SU-DHL-6 (cell line): ENCODE measurements around the gene TRNAU1AP.
A peak's percentile ranks its signal among the peaks of the same experiment; 100 is the strongest.

Experiments
- H2AFZ ChIP-seq: fragments of 200-600 bp; sonication (generic); 2 replicates; pipeline ENCODE4 v1.6.1; 2014; ENCODE audit warnings: low read depth, mild to moderate bottlenecking, moderate library complexity, mixed read lengths, antibody characterized with exemption, low read length; ENCODE audit not compliant: severe bottlenecking
- H3F3A ChIP-seq: fragments of 200-600 bp; shearing (Covaris generic); 2 replicates; pipeline ENCODE4 v1.6.0; 2016; ENCODE audit warnings: antibody characterized with exemption, mild to moderate bottlenecking; ENCODE audit not compliant: insufficient read depth
- H3K27ac ChIP-seq: fragments of 200-600 bp; sonication (generic); 2 replicates; pipeline ENCODE4 v1.5.1; 2016; ENCODE audit warnings: low read depth, mild to moderate bottlenecking, low read length, moderate library complexity, mixed read lengths
- H3K27me3 ChIP-seq: fragments of 200-600 bp; sonication (generic), shearing (Covaris generic); 2 replicates; pipeline ENCODE4 v1.6.0; 2014; ENCODE audit warnings: mild to moderate bottlenecking, low read length
- H3K36me3 ChIP-seq: fragments of 200-600 bp; sonication (generic); 2 replicates; pipeline ENCODE4 v1.6.1; 2014; ENCODE audit warnings: mild to moderate bottlenecking, low read length, mixed read lengths
- H3K4me2 ChIP-seq: fragments of 300-600, 200-600 bp; shearing (Covaris generic), sonication (generic); 2 replicates; pipeline ENCODE4 v1.6.0; 2014; ENCODE audit warnings: low read length, low read depth, mild to moderate bottlenecking; ENCODE audit not compliant: poor library complexity, severe bottlenecking
- H3K4me3 ChIP-seq: fragments of 200-600 bp; sonication (generic); 2 replicates; pipeline ENCODE4 v1.5.1; 2014; ENCODE audit warnings: antibody characterized with exemption, low read length, mild to moderate bottlenecking, mixed read lengths; ENCODE audit not compliant: insufficient read depth, poor library complexity, severe bottlenecking
- H3K79me2 ChIP-seq: fragments of 200-600 bp; sonication (generic); 2 replicates; pipeline ENCODE4 v1.6.1; 2014; ENCODE audit warnings: mild to moderate bottlenecking, low read length, moderate library complexity; ENCODE audit not compliant: insufficient read depth
- H3K9ac ChIP-seq: fragments of 200-600 bp; sonication (generic); 2 replicates; pipeline ENCODE4 v1.7.0; 2014; ENCODE audit warnings: mild to moderate bottlenecking, low read length
- H3K9me2 ChIP-seq: fragments of 200-600 bp; sonication (generic); replicated peaks from 2 replicates; pipeline ENCODE4 v1.6.1; 2014; ENCODE audit warnings: low read length; ENCODE audit not compliant: insufficient read depth
- H3K9me3 ChIP-seq: fragments of 200-600 bp; sonication (generic); 2 replicates; pipeline ENCODE4 v1.6.1; 2014; ENCODE audit warnings: low read length, mixed read lengths; ENCODE audit not compliant: insufficient read depth
- H4K20me1 ChIP-seq: fragments of 200-600 bp; sonication (generic); 2 replicates; pipeline ENCODE4 v1.6.1; 2014; ENCODE audit warnings: low read depth, mild to moderate bottlenecking, antibody characterized with exemption, low read length, moderate library complexity, mixed read lengths
- CTCF ChIP-seq: fragments of 200-600 bp; sonication (generic); IDR thresholded peaks from one replicate; pipeline ENCODE4 v1.5.1; 2017; ENCODE audit warnings: antibody characterized with exemption, mild to moderate bottlenecking, low read length, moderate library complexity; ENCODE audit not compliant: insufficient read depth, poor library complexity, severe bottlenecking
- EZH2phosphoT487 ChIP-seq: fragments of 200-600 bp; sonication (generic), shearing (Covaris generic); conservative IDR thresholded peaks from 2 replicates; pipeline ENCODE4 v1.6.1; 2018; ENCODE audit warnings: mild to moderate bottlenecking, antibody characterized with exemption, low read length, moderate library complexity, mixed read lengths

The TRNAU1AP gene

GRCh38 chr1:28517649-28517999, 35.3 kb upstream of the TRNAU1AP start:
- TF ChIP-seq CTCF (no peak), EZH2phosphoT487 (no peak)
- peak overlapping the region; percentile 74 for H3K27ac ChIP-seq
- peaks cover 53% of the 10 kb centered on the region for H3F3A ChIP-seq
- H3K4me2 ChIP-seq: peak overlapping the region; percentile 78
- no peaks in the 10 kb centered on the region for H3K9me3 ChIP-seq
- H3K9me2 ChIP-seq: no peaks in the 10 kb centered on the region
- H3K27me3 ChIP-seq: no peaks in the 10 kb centered on the region
- H3K79me2 ChIP-seq: peaks cover 42% of the 10 kb centered on the region
- no peaks in the 10 kb centered on the region for H4K20me1 ChIP-seq
- peak overlapping the region; percentile 81 for H3K4me3 ChIP-seq
- H2AFZ ChIP-seq: no peak overlapping the region
- H3K9ac ChIP-seq: peak overlapping the region; percentile 81
- peaks cover 3% of the 10 kb centered on the region; the same call in 1 of the 2 replicates for H3K36me3 ChIP-seq

- Histone ChIP-seq H3F3A (peaks cover 47% of the 10 kb centered on the region), H3K36me3 (0 out of 2 replicates have a peak, but pooled peaks cover 3% of the 10 kb centered on the region), H3K79me2 (peaks cover 44% of the 10 kb centered on the region), H3K27me3 (no peaks in the 10 kb centered on the region), H3K9me3 (no peaks in the 10 kb centered on the region), H4K20me1 (no peaks in the 10 kb centered on the region), H3K9me2 (no peaks in the 10 kb centered on the region), H3K4me2 (peak overlapping the region; percentile 78), H2AFZ (no peak overlapping the region), H3K27ac (peak overlapping the region; percentile 75), H3K9ac (peak overlapping the region; percentile 81), H3K4me3 (peak overlapping the region; percentile 81)
- TF ChIP-seq EZH2phosphoT487: no peak
- TF ChIP-seq CTCF: peak; percentile 95
Measured at GRCh38 chr1:28518000-28518744, 34.7 kb upstream of the TRNAU1AP start.

- Histone ChIP-seq H3K79me2 (peaks cover 50% of the 10 kb centered on the region), H3K4me3 (peak overlapping the region; percentile 81), H4K20me1 (no peaks in the 10 kb centered on the region), H3K9me3 (no peaks in the 10 kb centered on the region), H3K27ac (peak overlapping the region; percentile 75), H3F3A (peaks cover 40% of the 10 kb centered on the region), H3K27me3 (no peaks in the 10 kb centered on the region), H3K9ac (peak overlapping the region; percentile 81), H3K36me3 (no peaks in the 10 kb centered on the region), H2AFZ (no peak overlapping the region), H3K4me2 (peak overlapping the region; percentile 78), H3K9me2 (no peaks in the 10 kb centered on the region)
- TF ChIP-seq CTCF (no peak), EZH2phosphoT487 (no peak)
Measured at GRCh38 chr1:28518745-28519341, 34.0 kb upstream of the TRNAU1AP start.
